Metanephros (tissue), 2 donors: Measurements from ENCODE around the gene C10orf95. TPM values are rescaled to one million over a fixed set of nuclear protein-coding genes. Genes with fewer than 3 reads are reported as not detected.

Source experiments
- small RNA-seq: library from RNA; depleted of rRNA; stranded (forward); fragments of <200 nt; gene quantifications from one replicate; pipeline ENCODE3, GENCODE V24; 2014; ENCODE audit warnings: low replicate concordance
- total RNA-seq: library from RNA; depleted of rRNA; stranded (reverse); fragments of >200 nt; gene quantifications from one replicate; pipeline ENCODE4 v1.2.3, GENCODE V29; 2014

C10orf95 gene
- 0.35 TPM for total RNA-seq

GRCh38 chr10:102451105-102451969, at the start of gene C10orf95:
Gene C10orf95, minus strand, starts transcription at chr10:102451543. Its CDS starts 450 bp downstream, at chr10:102451093.

GRCh38 chr10:102432162-102432950, 19.0 kb downstream of the C10orf95 start, which contains the start of gene CUEDC2:
Gene CUEDC2, minus strand, starts transcription at chr10:102432574. Its CDS starts 7,386 bp downstream, at chr10:102425188.

GRCh38 chr10:102420714-102421506, 30.4 kb downstream of the C10orf95 start, which contains the start of gene FBXL15:
Gene FBXL15, plus strand, starts transcription at chr10:102420836. Its CDS starts 294 bp downstream, at chr10:102421130.

GRCh38 chr10:102418622-102419268, 32.6 kb downstream of the C10orf95 start, which contains the start of gene PSD:
Gene PSD, minus strand, starts transcription at chr10:102418785. Its CDS starts 1,747 bp downstream, at chr10:102417038.

Small RNA genes within 50 kb of the gene (small RNA-seq; reads per million reads assigned to genes)
- gene MIR146B, result 1,551 reads per million, percentile 99 among the genes with 10 or more reads in this experiment

Other genes with a start within 250 kb of the C10orf95 start
- gene ELOVL3, start 225.2 kb downstream of the C10orf95 start, total RNA-seq, result 1.3 TPM
- 3.7 TPM for gene PITX3, start 210.0 kb downstream of the C10orf95 start, total RNA-seq
- gene GBF1, start 206.0 kb downstream of the C10orf95 start, total RNA-seq, result 41.2 TPM
- 31.9 TPM for gene NFKB2, start 55.8 kb downstream of the C10orf95 start, total RNA-seq
- gene PSD, start 32.8 kb downstream of the C10orf95 start, total RNA-seq, result 11.7 TPM
- 14.8 TPM for gene FBXL15, start 30.7 kb downstream of the C10orf95 start, total RNA-seq
- 45.4 TPM for gene CUEDC2, start 19.0 kb downstream of the C10orf95 start, total RNA-seq
- gene ACTR1A, start 51.2 kb upstream of the C10orf95 start, total RNA-seq, result 87.7 TPM
- gene SUFU, start 52.4 kb upstream of the C10orf95 start, total RNA-seq, result 15.8 TPM
- gene TRIM8, start 192.9 kb upstream of the C10orf95 start, total RNA-seq, result 98.5 TPM